GM20431 (cell line): Measurements from ENCODE around the gene CLEC4D.
"Not testable (repeated sequence)": the region's sequence is repeated elsewhere in the genome, so short reads cannot be mapped to it uniquely, and the experiment has no call there.

Source experiments
- in situ Hi-C: fragments of 300-500 bp; cut with MseI, MboI; formaldehyde crosslinking; loops from one replicate; pipeline ENCODE4 v1.15.0; 2020; ENCODE audit warnings: low sequenced_read_pairs; ENCODE audit not compliant: unreplicated experiment

Gene CLEC4D

GRCh38 chr12:8513256-8513655, at the start of gene CLEC4D:
CLEC4D (plus strand) TSS chr12:8513503; CDS start chr12:8513733, 230 bp downstream.
- in situ Hi-C loops, result no loop called here

- in situ Hi-C loops, result no loop called here
These were observed 47.9 kb upstream of the CLEC4D start for GRCh38 chr12:8465301-8465996.

GRCh38 chr12:8466241-8466640, 47.1 kb upstream of the CLEC4D start:
- in situ Hi-C loops, result no loop called here

DNA sequence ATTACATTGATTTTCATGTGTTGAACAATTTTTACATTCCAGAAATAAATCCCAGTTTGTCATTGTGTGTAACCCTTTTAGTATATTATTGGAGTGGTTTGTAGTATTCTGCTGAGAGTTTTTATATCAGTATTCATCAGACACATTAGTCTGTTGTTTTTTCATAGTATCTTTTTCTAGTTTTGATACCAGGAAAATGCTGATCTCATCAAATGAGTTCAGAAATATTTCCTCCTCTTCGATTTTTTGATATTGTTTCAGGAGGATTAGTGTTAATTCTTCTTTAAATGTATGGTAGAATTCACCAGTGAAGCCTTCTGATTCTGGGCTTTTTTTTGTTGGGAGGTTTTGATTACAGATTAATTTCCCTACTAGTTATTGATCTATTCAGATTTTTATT, 42.2 kb upstream of the CLEC4D start:
- in situ Hi-C loops, result no loop called here

- in situ Hi-C loops, result no loop called here
These were observed 37.6 kb upstream of the CLEC4D start for GRCh38 chr12:8475508-8476203.

DNA sequence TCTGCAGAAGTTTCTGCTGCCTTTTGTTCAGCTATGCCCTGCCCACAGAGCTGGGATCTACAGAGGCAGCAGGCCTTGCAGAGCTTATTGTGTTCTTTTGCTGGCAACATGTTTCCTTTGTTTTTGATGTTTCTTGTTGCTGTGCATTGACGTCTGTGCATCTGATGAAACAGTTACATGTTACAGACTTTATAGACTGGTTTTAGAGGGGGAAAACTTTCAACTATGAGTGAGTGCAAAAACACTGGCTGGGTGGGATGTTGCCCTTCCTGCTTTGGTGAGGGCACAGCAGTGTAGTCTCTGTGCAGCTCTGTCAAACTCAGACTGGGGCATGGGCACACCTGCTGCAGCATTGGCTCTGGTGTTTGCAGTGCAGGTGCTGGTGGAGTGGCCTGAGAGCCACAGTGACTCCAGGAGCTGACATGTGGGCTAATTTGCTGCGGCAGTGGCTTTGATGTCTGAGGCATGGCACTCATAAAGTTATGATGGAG, 30.7 kb upstream of the CLEC4D start:
- in situ Hi-C loops, result no loop called here

- in situ Hi-C loops, result no loop called here
These were observed 30.2 kb upstream of the CLEC4D start for GRCh38 chr12:8483079-8483478.

DNA sequence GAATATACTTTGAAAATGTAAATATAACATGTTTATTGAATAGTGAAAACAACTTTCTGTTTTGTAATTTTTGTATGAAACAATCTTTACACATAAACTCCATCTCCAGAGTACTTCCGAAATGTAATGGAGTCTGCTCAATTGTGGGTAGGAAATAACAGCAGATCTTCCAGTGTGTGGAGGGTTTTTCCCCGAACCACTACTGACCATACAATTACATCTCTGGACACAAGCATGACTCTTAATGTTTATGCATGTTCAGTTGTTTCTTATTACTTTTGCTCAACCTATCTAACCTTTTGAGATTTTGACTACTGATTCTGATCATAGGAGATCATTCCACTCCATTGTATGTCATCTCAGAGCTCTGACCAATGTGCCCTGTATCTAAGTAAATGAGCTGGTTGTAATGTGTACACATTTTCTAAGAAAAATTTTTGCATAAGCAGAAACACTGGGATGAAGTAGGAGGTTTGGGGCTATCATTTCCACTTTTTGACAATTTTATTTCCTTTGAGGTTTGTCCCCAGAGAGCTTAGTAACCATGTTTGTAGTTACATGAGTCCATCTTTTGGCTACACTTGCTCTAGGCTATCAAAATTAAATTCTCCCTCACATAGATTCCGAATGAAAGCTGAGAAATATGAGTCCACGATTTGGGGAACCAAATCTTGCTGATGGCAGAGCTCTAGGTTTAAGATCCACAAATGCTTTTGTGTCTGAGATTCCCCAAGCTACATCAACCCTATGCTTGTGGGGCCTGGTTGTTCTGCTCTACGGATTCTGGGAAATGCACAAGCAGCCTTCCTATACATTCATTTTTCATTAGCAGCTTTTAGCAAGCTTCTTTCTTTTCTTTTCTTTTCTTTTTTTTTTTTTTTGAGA, 21.4 kb upstream of the CLEC4D start:
- in situ Hi-C loops, result no loop called here

GRCh38 chr12:8493084-8493483, 20.2 kb upstream of the CLEC4D start:
- in situ Hi-C loops, result no loop called here

DNA sequence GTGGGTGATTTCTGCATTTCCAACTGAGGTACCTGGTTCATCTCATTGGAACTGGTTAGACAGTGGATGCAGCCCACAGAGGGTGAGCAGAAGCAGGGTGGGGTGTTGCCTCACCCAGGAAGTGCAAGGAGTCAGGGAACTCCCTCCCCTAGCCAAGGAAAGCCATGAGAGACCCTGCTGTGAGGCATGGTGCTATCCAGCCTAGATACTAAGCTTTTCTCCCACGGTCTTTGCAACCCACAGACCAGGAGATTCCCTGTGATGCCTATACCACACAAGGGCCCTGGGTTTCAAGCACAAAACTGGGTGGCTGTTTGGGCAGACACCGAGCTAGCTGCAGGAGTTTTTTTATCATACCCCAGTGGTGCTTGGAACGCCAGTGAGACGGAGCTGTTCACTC, 17.6 kb upstream of the CLEC4D start:
- in situ Hi-C loops, result not testable (repeated sequence)

DNA sequence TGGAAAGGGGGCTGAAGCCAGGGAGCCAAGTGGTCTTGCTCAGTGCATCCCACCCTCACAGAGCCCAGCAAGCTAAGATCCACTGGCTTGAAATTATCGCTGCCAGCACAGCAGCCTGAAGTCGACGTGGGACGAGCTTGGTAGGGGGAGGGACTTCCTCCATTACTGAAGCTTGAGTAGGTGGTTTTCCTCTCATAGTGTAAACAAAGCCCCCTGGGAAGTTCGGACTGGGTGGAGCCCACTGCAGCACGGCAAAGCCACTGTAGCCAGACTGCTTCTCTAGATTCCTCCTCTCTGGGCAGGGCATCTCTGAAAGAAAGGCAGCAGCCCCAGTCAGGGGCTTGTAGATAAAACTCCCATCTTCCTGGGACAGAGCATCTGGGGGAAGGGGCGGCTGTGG, 17.2 kb upstream of the CLEC4D start:
- in situ Hi-C loops, result not testable (repeated sequence)

GRCh38 chr12:8499616-8500015, 13.7 kb upstream of the CLEC4D start:
- in situ Hi-C loops, result no loop called here

GRCh38 chr12:8501720-8502119, 11.6 kb upstream of the CLEC4D start:
- in situ Hi-C loops, result no loop called here

GRCh38 chr12:8504351-8504750, 9.0 kb upstream of the CLEC4D start:
- in situ Hi-C loops, result no loop called here

DNA sequence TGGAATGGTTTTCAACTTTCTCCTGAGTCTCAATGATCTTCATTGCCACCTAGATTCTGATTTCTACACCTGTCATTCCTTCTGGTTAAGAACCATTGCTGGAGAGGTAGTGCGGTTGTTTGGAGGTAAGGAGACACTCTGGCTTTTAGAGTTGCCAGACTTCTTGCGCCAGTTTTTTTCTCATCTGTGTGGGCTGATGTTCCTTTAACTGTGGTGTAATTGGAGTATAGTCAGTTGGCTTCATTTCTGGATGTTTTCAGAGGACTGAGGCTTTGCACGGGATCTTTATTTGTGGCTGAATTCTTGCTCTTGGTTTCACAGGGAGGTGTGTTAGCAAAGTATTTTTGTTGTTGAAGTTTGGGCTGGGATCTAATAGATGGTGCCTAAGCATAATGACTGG, 5.7 kb upstream of the CLEC4D start:
- in situ Hi-C loops, result no loop called here

- in situ Hi-C loops, result no loop called here
These were observed 5.1 kb upstream of the CLEC4D start for GRCh38 chr12:8508223-8508622.

- in situ Hi-C loops, result no loop called here
These were observed 4.1 kb upstream of the CLEC4D start for GRCh38 chr12:8508910-8509841.

GRCh38 chr12:8517971-8518370, 4.7 kb downstream of the CLEC4D start:
- in situ Hi-C loops, result no loop called here

DNA sequence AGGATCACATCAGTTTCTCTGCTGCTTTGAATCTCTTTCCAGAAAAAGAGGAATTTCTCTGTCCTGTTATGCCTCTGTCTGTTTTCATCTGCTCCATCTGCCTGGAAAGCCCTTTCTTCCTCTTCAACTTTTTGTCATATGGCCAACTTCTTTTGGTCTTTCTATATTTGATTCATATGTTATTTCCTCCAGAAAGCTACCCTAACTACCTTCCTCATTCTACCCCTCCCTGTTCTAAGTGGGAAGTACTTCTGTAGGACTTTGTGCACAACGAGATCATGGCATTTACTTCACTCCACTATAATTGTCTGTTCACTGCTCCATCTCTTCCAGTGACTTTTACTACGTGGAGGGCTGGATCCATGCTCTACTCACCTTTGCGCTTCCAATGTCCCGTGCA, 5.9 kb downstream of the CLEC4D start:
- in situ Hi-C loops, result no loop called here
